ENCODE measurements around the gene DDX17.

GRCh38 chr22:38446018-38446601 lies 60.0 kb downstream of the DDX17 start:
- TF ChIP-seq POLR2A (IDR thresholded peaks at IDR 0.05; ENCODE audit: low read length), result no peak
- no peak for TF ChIP-seq GATA1 (IDR thresholded peaks at IDR 0.05; ENCODE audit: low read depth, low read length)
